HUES6 (cell line): Measurements from ENCODE around the gene VPS39.

Experiments
- H3K27ac ChIP-seq: 2 replicates; pipeline ENCODE4 v1.7.0; 2013; ENCODE audit warnings: low read depth, mild to moderate bottlenecking, low read length, inconsistent platforms
- H3K27me3 ChIP-seq: 2 replicates; pipeline ENCODE4 v1.6.1; 2013; ENCODE audit warnings: low read length; ENCODE audit not compliant: control insufficient read depth, insufficient read depth
- H3K36me3 ChIP-seq: 2 replicates; pipeline ENCODE4 v1.6.1; 2013; ENCODE audit warnings: low read length; ENCODE audit not compliant: control insufficient read depth, insufficient read depth
- H3K4me1 ChIP-seq: 2 replicates; pipeline ENCODE4 v1.6.1; 2013; ENCODE audit warnings: low read length; ENCODE audit not compliant: control insufficient read depth, insufficient read depth
- H3K4me3 ChIP-seq: 2 replicates; pipeline ENCODE4 v1.5.1; 2013; ENCODE audit warnings: low read depth, low read length
- H3K9ac ChIP-seq: one replicate; pipeline ENCODE4 v1.6.1; 2013; ENCODE audit warnings: mild to moderate bottlenecking, low read length
- H3K9me3 ChIP-seq: 2 replicates; pipeline ENCODE4 v1.6.1; 2013; ENCODE audit warnings: low read depth, low read length; ENCODE audit not compliant: control insufficient read depth, insufficient read depth

Gene VPS39

GRCh38 chr15:42143866-42144625 lies 64.1 kb downstream of the VPS39 start:
- H3K4me1 ChIP-seq, result peaks cover 5% of the 10 kb centered on the region; the same call in 1 of the 2 replicates
- no peaks in the 10 kb centered on the region for H3K36me3 ChIP-seq
- H3K4me3 ChIP-seq, result no peak overlapping the region
- H3K27me3 ChIP-seq, result no peaks in the 10 kb centered on the region
- H3K9ac ChIP-seq, result no peak overlapping the region
- H3K9me3 ChIP-seq, result peaks cover 9% of the 10 kb centered on the region
- H3K27ac ChIP-seq, result no peak overlapping the region

GRCh38 chr15:42143356-42143755 lies 64.7 kb downstream of the VPS39 start:
- H3K4me1 ChIP-seq, result peaks cover 5% of the 10 kb centered on the region; the same call in 1 of the 2 replicates
- H3K9me3 ChIP-seq, result peaks cover 14% of the 10 kb centered on the region
- H3K9ac ChIP-seq, result no peak overlapping the region
- no peaks in the 10 kb centered on the region for H3K27me3 ChIP-seq
- no peaks in the 10 kb centered on the region for H3K36me3 ChIP-seq
- no peak overlapping the region for H3K27ac ChIP-seq
- no peak overlapping the region for H3K4me3 ChIP-seq

- H3K36me3 ChIP-seq, result no peaks in the 10 kb centered on the region
- peaks cover 14% of the 10 kb centered on the region for H3K9me3 ChIP-seq
- no peak overlapping the region for H3K9ac ChIP-seq
- H3K27me3 ChIP-seq, result no peaks in the 10 kb centered on the region
- H3K4me3 ChIP-seq, result no peak overlapping the region
- no peak overlapping the region for H3K27ac ChIP-seq
- peaks cover 3% of the 10 kb centered on the region; the same call in 1 of the 2 replicates for H3K4me1 ChIP-seq
Observed at GRCh38 chr15:42141795-42142667, 66.1 kb downstream of the VPS39 start.

GRCh38 chr15:42141246-42141645 lies 66.9 kb downstream of the VPS39 start:
- H3K4me3 ChIP-seq, result no peak overlapping the region
- no peak overlapping the region for H3K9ac ChIP-seq
- no peaks in the 10 kb centered on the region for H3K27me3 ChIP-seq
- H3K9me3 ChIP-seq, result peaks cover 14% of the 10 kb centered on the region
- H3K27ac ChIP-seq, result no peak overlapping the region
- H3K4me1 ChIP-seq, result no peaks in the 10 kb centered on the region
- H3K36me3 ChIP-seq, result no peaks in the 10 kb centered on the region

- Histone ChIP-seq H3K9ac (no peak overlapping the region), H3K9me3 (peaks cover 14% of the 10 kb centered on the region), H3K27me3 (no peaks in the 10 kb centered on the region), H3K36me3 (no peaks in the 10 kb centered on the region), H3K27ac (no peak overlapping the region), H3K4me3 (no peak overlapping the region), H3K4me1 (no peaks in the 10 kb centered on the region)
Observed at GRCh38 chr15:42140383-42141070, 67.6 kb downstream of the VPS39 start.

GRCh38 chr15:42139596-42139995 lies 68.5 kb downstream of the VPS39 start:
- Histone ChIP-seq H3K4me1 (no peaks in the 10 kb centered on the region), H3K27me3 (no peaks in the 10 kb centered on the region), H3K9me3 (peaks cover 14% of the 10 kb centered on the region), H3K4me3 (no peak overlapping the region), H3K9ac (no peak overlapping the region), H3K27ac (no peak overlapping the region), H3K36me3 (no peaks in the 10 kb centered on the region)

- Histone ChIP-seq H3K27me3 (no peaks in the 10 kb centered on the region), H3K27ac (no peak overlapping the region), H3K4me1 (no peaks in the 10 kb centered on the region), H3K9me3 (peaks cover 14% of the 10 kb centered on the region), H3K4me3 (no peak overlapping the region), H3K9ac (no peak overlapping the region), H3K36me3 (no peaks in the 10 kb centered on the region)
Observed at GRCh38 chr15:42138968-42139386, 69.1 kb downstream of the VPS39 start.

- Histone ChIP-seq H3K36me3 (no peaks in the 10 kb centered on the region), H3K4me1 (no peaks in the 10 kb centered on the region), H3K9me3 (peaks cover 14% of the 10 kb centered on the region), H3K9ac (no peak overlapping the region), H3K4me3 (no peak overlapping the region), H3K27me3 (no peaks in the 10 kb centered on the region), H3K27ac (no peak overlapping the region)
Observed at GRCh38 chr15:42138411-42138810, 69.7 kb downstream of the VPS39 start.

GRCh38 chr15:42137461-42138261 lies 70.4 kb downstream of the VPS39 start:
- no peaks in the 10 kb centered on the region for H3K4me1 ChIP-seq

GRCh38 chr15:42136513-42136912 lies 71.6 kb downstream of the VPS39 start:
- H3K27ac ChIP-seq, result no peak overlapping the region
- H3K27me3 ChIP-seq, result no peaks in the 10 kb centered on the region
- peaks cover 14% of the 10 kb centered on the region for H3K9me3 ChIP-seq

More at GRCh38 chr15:42137461-42138261, 70.4 kb downstream of the VPS39 start:
- H3K36me3 ChIP-seq, result no peaks in the 10 kb centered on the region
- H3K4me3 ChIP-seq, result no peak overlapping the region
- no peak overlapping the region for H3K27ac ChIP-seq
- no peaks in the 10 kb centered on the region for H3K27me3 ChIP-seq
- no peak overlapping the region for H3K9ac ChIP-seq
- peaks cover 14% of the 10 kb centered on the region for H3K9me3 ChIP-seq

More at GRCh38 chr15:42136513-42136912, 71.6 kb downstream of the VPS39 start:
- Histone ChIP-seq H3K4me3 (no peak overlapping the region), H3K4me1 (peaks cover 9% of the 10 kb centered on the region), H3K9ac (no peak overlapping the region), H3K36me3 (no peaks in the 10 kb centered on the region)
